ENCODE results near the gene SLC39A8. TPM values are rescaled to one million over a fixed set of nuclear protein-coding genes. Genes with fewer than 3 reads are reported as not detected.

Gene SLC39A8
- total and polyA plus RNA-seq, 12 donors = 2.0 to 24.2 (median 8.2) TPM

GRCh38 chr4:102305666-102306065 is 39.6 kb downstream of the SLC39A8 start:
- TF ChIP-seq POLR2A (IDR thresholded peaks at IDR 0.05) (no peak), CTCF (IDR thresholded peaks at IDR 0.05) (no peak)
- WGBS, 4 donors = 86 to 94% (median 91%) methylated on average over 1 of the region's 1 CpG
- H3K36me3 ChIP-seq (replicated peaks in 1 of 2) = no peaks in the 10 kb centered on the region

GRCh38 chr4:102302762-102303161 is 42.5 kb downstream of the SLC39A8 start:
- no peak for DNase-seq
- Histone ChIP-seq H3K4me1 (replicated peaks in 1 of 2) (no peaks in the 10 kb centered on the region), H3K27me3 (no peaks in the 10 kb centered on the region), H3K9me3 (replicated peaks in 1 of 3) (no peaks in the 10 kb centered on the region), H3K27ac (no peak overlapping the region), H3K36me3 (replicated peaks in 1 of 2) (no peaks in the 10 kb centered on the region), H3K4me3 (no peak overlapping the region)
- TF ChIP-seq POLR2A (IDR thresholded peaks at IDR 0.05) (no peak), CTCF (IDR thresholded peaks at IDR 0.05) (no peak)
- intact Hi-C loops (cut with DNase I) = no loop called here
- WGBS, 4 donors = 75 to 81% (median 77%) methylated on average over 1 of the region's 1 CpG

More at GRCh38 chr4:102305666-102306065, 39.6 kb downstream of the SLC39A8 start:
- intact Hi-C loops (cut with DNase I) = no loop called here
- Histone ChIP-seq H3K27ac (no peak overlapping the region), H3K9me3 (replicated peaks in 1 of 3) (no peaks in the 10 kb centered on the region), H3K4me1 (replicated peaks in 1 of 2) (no peaks in the 10 kb centered on the region), H3K27me3 (no peaks in the 10 kb centered on the region), H3K4me3 (no peak overlapping the region)
- DNase-seq = no peak

GRCh38 chr4:102301167-102301566 is 44.1 kb downstream of the SLC39A8 start:
- Histone ChIP-seq H3K9me3 (replicated peaks in 1 of 3) (no peaks in the 10 kb centered on the region), H3K27me3 (no peaks in the 10 kb centered on the region), H3K27ac (no peak overlapping the region), H3K36me3 (replicated peaks in 1 of 2) (no peaks in the 10 kb centered on the region), H3K4me1 (replicated peaks in 1 of 2) (no peaks in the 10 kb centered on the region), H3K4me3 (no peak overlapping the region)
- intact Hi-C loops (cut with DNase I) = no loop called here
- WGBS, 4 donors = 89 to 98% (median 93%) methylated on average over 1 of the region's 1 CpG
- TF ChIP-seq POLR2A (IDR thresholded peaks at IDR 0.05) = no peak
- TF ChIP-seq CTCF (IDR thresholded peaks at IDR 0.05) = no peak
- DNase-seq = no peak

GRCh38 chr4:102299354-102300107 is 45.8 kb downstream of the SLC39A8 start:
- WGBS, 4 donors = 29 to 39% (median 31%) methylated on average over 4 of the region's 4 CpGs
- H3K4me3 ChIP-seq = no peak overlapping the region

More at GRCh38 chr4:102299354-102300107, 45.8 kb downstream of the SLC39A8 start:
- TF ChIP-seq CTCF (IDR thresholded peaks at IDR 0.05) (peak in 4 of 6 experiments; percentile 7 to 41 (median 24)), POLR2A (IDR thresholded peaks at IDR 0.05) (no peak)
- intact Hi-C loops (cut with DNase I) = no loop called here
- Histone ChIP-seq H3K4me1 (replicated peaks in 1 of 2) (no peaks in the 10 kb centered on the region), H3K27ac (no peak overlapping the region), H3K36me3 (replicated peaks in 1 of 2) (no peaks in the 10 kb centered on the region), H3K9me3 (replicated peaks in 1 of 3) (no peaks in the 10 kb centered on the region), H3K27me3 (no peaks in the 10 kb centered on the region)
- peak in 1 of 7 donors; percentile 19 for DNase-seq

Data from adrenal gland (tissue), 12 donors.